Activated CD4-positive, alpha-beta T cell treated with anti-CD3 and anti-CD28 coated beads, Interleukin-2, amount 50 U/mL, for 24 hours (primary cell): ENCODE data around the gene KIAA1217.

ENCODE experiments used
- DNase-seq, 2 donors: peaks; one replicate each; pipeline ENCODE4 v3.0.0-alpha.2; 2020; ENCODE audit warnings: low read depth in 1 of 2, low spot score in 1 of 2

KIAA1217 gene

DNA sequence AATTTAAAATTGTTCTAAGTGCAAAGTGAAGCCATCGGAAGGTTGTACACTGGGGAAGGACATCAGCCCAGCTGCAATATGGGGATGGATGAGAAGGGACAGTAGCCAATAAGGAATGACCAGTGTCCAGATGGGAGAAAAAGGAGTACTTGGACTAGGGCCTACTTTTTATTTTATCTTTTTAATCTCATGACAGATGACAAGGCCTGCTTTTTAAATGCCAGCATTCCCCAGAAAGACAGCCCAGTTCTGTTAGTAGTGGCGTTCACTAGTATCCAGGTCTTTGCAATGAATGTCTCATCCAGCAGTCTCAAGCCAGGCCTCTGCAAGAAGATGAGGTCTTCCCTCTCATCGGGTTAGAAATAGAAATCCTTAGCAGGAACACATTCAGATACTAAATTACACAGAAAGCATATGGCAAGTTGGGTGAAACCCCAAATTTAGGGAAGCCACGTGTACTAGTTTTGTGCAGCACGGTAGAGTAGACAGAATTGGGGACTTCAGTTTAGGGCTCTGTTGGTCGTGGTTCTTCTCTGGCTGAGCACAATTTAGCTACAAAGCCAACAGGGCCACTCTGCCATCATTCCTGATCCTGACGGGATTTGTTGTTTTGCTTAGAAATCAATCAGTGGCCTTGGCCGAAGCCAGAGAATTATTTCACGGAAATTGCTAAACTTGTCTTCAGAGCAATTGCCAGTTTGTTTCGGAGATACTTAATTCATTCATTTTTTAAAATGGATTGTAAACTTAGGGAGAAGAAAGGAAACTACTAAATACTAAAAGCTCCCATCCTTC lies 286.9 kb downstream of the KIAA1217 start:
- DNase-seq, result no peak

GRCh38 chr10:24496906-24497305 lies 288.0 kb downstream of the KIAA1217 start:
- no peak for DNase-seq

- no peak for DNase-seq
Observed at GRCh38 chr10:24501056-24501711, 292.2 kb downstream of the KIAA1217 start.

GRCh38 chr10:24502006-24502405 lies 293.1 kb downstream of the KIAA1217 start:
- no peak for DNase-seq

- DNase-seq, result no peak
Observed at GRCh38 chr10:24502801-24503460, 294.0 kb downstream of the KIAA1217 start.

- peak in 1 of 2 donors; percentile 7 for DNase-seq
Observed at GRCh38 chr10:24503461-24504320, 294.8 kb downstream of the KIAA1217 start.

- no peak for DNase-seq
Observed at GRCh38 chr10:24505759-24506158, 296.8 kb downstream of the KIAA1217 start.

DNA sequence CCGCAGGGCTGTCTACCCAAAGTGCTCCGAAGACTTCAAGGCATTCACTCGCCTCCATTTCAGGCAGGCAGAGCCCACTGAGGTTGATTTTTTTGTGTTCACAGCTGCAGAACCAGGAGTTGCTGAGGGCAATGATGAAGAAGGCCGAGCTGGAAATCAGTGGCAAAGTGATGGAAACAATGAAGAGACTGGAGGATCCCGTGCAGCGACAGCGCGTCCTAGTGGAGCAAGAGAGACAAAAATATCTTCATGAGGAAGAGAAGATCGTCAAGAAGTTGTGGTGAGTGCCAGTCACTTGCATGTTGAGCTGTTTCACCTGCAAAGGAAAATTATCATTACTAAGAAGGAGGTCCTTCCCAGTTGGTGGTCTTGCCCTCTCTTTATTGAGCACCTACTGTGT lies 304.2 kb downstream of the KIAA1217 start:
- no peak for DNase-seq

GRCh38 chr10:24515481-24515880 lies 306.5 kb downstream of the KIAA1217 start:
- no peak for DNase-seq

- DNase-seq, result no peak
Observed at GRCh38 chr10:24518411-24518810, 309.5 kb downstream of the KIAA1217 start.

DNA sequence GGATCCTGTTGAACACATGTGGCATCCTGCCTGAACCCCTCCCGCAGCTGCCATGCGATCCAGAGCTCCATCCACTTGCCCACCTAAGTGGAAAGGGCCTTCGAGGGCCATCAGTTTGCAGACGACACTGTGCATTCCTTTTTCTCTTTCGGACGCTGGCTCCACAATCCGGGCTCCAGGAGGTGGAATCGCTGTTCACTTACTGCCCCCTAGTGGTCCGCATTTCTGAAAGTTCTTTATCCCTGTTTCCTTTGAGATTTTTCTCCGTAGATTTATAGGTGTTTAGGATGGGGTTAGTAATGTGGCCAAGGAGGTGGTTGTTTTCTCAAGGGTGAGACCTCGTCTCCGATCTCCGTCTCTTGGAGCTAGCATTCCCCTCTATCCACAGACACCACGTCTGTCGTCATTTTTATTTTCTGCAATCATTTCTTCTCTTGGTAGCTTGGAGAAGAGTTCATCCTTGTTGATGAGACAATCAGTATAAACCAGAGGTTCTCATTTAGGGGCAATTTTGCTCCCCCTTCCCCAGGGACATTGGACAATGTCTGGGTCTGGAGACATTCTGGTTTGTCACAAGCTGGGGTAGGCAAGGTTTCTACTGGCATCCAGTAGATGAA lies 310.2 kb downstream of the KIAA1217 start:
- DNase-seq, result peak in 1 of 2 donors; percentile 21

DNA sequence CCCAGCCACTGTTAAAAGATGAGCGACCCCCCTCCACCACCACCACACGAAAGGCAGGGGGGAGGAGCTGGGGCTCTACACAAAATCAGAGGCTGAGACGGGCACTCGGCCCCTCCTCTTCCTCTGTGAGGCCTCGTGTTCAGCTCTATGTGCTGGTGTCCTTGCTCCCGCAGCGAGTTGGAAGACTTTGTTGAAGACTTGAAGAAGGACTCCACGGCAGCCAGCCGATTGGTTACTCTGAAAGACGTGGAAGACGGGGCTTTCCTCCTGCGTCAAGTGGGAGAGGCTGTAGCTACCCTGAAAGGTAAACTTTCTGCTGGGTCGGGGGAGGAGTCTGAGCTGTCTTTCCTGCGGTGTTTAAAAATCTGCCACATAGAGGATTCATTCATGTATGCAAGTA lies 311.0 kb downstream of the KIAA1217 start:
- DNase-seq, result peak in 1 of 2 donors; percentile 17

GRCh38 chr10:24524314-24524713 lies 315.4 kb downstream of the KIAA1217 start:
- no peak for DNase-seq

GRCh38 chr10:24526085-24526649 lies 317.2 kb downstream of the KIAA1217 start:
- DNase-seq, result no peak

GRCh38 chr10:24528946-24529345 lies 320.0 kb downstream of the KIAA1217 start:
- no peak for DNase-seq

GRCh38 chr10:24531439-24531838 lies 322.5 kb downstream of the KIAA1217 start:
- no peak for DNase-seq

DNA sequence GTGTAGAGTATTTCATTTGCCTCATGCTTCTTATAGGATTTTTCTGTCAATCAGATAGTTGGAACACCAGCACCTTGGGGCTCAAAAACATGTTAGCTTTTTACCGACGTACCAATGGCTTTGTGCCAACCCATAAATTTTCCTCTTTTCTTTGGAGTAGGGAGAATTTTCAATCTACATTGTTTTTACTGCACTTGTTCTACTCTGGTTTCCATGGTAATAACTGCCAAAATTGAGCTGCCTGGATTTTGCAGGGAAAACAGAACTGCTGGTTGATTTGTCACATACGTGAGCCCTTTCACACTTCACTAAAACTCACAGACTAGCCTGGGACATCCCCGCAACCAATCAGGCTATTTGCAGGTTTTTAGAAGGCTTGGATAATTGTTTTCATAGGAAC lies 325.0 kb downstream of the KIAA1217 start:
- DNase-seq, result no peak

GRCh38 chr10:24536636-24537035 lies 327.7 kb downstream of the KIAA1217 start:
- DNase-seq, result no peak

DNA sequence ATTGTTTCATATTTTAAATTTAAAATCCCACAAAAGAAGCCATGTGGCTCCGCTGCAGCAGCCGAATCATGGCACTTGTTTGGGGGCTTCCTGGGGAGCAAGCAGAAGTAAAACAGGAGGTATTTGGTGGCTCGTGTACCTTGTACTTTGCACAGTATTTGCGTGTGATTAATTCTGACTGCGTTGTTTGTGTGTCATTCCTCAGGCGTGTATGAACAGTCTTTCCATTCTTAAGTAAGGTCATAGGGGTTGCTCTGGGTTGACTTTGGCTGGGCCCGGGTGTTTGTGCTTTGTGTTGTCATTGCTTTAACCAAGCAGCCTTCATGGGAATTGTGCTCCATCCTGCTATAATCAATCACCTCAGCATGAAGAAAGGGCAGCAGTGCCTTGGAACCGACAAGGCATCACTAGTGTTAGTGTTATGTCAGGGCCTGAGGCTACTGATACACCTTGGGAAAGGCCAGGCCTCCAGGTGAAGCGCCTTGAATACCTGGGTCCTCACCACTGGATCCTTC lies 332.4 kb downstream of the KIAA1217 start:
- DNase-seq, result no peak
